Activated T-helper 1 cell treated with Interleukin-2 at 50 U/mL for 16 hours (primary cell): ENCODE results near the gene CELA2A.
"Not testable (repeated sequence)": the region's sequence is repeated elsewhere in the genome, so short reads cannot be mapped to it uniquely, and the experiment has no call there.

Source experiments
- DNase-seq: peaks from one replicate; pipeline ENCODE4 v3.0.0-alpha.2; 2020; ENCODE audit warnings: low read depth

The CELA2A gene

DNA sequence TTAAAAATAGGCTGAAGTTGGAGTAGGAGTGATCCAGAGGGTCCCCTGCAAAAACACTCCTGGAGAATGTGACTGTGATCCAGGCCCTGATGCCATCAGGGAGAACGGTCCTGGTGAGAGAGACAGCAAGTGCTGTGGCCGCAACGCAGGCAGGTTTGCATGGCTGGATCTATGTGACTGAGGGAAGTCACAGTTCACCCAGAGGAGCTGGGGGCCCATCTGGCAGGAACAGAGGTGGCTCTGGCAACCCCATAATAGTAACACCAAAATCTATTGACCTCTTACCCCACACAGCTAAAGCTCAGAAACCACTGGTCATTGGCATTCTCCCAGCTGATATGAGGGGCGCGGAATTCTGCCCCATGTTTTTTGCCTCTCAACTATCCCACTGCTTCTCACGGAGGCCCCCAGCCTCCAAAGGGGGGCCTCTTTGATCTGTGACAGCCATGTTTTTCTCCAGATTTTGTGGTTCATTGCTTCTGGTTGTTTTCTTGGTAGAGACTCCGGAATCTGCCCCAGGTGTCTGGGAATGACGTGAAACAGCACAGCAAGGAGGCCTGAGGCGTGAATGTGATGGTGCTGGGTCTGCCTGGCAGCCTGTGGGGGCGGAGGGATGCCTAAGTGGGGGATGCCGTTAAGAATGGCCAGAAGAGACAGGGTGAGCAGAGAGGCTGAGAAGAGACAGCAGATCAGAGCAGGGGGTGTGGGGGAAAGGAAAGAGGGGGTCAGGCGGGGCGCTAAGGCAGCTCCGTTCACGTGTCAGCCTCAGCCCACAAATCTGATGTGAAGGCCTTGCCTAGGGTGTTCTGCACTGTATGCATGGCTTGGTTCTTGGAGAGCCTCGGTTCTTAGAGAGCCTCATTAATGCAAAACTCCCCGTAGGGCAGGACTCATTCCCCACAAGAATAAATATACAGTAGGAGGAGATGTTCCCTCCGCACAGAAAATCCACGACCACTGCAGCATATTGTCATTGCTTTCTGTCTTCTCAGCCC, 43.9 kb downstream of the CELA2A start:
- no peak for DNase-seq

- peak; percentile 9 for DNase-seq
These were observed 44.9 kb downstream of the CELA2A start for GRCh38 chr1:15501208-15502032.

DNA sequence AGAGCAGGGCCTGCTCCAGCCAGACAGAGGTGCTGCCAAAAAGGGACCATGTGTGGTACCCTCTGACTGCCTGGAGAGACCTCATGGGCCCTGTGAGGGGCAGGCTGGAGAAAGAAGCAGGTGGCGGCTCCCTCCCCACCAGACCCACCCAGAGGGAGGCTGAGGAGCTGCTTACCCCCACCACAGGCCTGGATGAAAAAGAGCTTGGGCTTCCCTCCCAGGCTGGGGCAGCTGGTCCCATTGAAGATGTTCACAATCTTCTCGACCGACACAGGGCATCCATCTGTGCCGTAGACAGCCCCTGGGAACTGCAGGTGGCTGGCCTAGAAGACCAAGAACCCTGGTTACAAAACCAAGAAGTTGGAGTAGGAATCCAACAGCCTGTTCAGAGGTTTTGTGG, 47.9 kb downstream of the CELA2A start:
- no peak for DNase-seq

DNA sequence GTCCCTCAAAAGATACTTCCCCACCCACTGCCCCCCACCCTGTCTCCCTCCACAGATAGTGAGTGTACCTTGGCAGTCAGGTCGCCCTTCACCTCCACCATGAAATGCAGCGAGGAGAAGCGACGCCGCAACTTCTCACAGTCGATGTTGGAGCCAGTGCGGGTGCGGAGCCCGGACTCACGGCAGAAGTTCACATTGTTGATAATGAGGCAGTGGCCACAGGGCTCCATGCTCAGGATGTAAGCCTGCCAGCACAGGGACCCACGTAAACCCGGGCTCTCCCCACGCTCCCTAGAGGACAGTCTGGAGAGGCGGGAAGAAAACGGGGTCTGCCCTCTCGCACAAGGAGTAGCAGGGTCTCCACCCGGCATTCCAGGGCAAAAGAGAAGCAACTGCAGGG, 50.3 kb downstream of the CELA2A start:
- DNase-seq = no peak

DNA sequence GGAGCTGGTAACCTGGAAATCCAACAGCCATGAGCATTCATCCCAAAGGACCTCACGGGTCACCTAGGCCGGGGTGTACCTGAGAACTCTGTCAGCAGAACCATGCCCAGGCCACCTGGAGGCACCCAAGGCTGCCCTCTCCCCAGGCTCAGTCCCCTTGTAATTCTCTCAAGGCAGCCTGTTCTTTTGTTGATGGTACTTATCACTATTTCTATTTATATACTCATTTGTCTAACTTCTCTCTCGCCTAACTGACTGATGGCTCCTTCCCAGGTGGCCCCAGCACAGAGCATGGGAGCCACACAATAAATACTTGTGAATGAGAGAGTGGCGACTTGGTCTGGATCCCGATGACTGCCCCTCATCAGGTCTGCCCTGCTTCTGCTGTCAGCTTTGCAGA, 50.7 kb downstream of the CELA2A start:
- no peak for DNase-seq

DNA sequence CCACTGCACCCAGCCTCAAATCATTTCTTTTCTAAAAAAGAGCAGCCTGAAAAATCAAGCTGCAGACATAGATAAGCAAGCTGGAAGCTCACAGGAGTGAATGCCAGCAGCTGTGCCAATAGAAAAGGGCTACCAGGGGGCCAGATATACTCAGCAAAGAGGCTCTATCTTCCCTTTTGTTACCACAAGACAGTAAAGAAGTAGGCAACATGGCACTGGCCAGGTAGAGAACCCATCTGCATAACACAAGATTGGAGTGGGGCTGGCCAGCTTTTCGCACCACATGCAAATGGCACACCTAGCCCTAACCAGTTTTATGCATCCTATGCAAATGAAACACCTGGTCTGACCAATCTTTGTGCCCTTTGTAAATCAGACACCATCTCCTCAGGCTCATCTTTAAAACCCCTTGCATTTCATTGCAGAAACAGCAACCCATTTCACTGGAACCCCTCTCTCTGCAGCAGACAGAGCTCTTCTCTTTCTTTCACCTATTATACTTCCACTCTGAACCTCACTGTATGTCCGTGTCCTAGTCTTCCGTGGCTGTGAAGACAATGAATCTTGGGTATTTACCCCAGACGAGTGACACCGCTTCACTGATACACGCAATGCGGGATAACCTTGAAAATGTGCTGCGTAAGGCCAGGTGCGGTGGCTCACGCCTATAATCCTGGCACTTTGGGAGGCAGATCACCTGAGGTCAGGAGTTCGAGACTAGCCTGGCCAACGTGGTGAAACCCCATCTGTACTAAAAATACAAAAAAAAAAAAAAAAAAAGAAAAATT, 52.4 kb downstream of the CELA2A start:
- no peak for DNase-seq

DNA sequence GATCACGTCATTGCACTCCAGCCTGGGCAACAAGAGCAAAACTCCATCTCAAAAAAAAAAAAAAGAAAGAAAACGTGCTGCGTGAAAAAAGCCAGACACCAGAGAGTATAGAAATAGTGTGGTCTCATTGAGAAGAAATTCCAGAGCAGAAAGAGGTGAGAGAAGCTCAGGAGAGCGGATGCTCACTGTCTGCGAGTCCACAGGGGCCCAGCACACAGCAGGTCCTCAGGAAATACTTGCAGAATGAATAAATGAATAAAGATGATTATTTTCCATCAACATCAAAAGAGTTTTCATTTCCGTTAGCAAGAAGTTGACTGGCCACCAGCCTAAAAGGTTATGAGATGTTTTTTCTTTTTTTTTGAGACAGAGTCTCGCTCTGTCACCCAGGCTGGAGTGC, 53.1 kb downstream of the CELA2A start:
- DNase-seq = no peak

DNA sequence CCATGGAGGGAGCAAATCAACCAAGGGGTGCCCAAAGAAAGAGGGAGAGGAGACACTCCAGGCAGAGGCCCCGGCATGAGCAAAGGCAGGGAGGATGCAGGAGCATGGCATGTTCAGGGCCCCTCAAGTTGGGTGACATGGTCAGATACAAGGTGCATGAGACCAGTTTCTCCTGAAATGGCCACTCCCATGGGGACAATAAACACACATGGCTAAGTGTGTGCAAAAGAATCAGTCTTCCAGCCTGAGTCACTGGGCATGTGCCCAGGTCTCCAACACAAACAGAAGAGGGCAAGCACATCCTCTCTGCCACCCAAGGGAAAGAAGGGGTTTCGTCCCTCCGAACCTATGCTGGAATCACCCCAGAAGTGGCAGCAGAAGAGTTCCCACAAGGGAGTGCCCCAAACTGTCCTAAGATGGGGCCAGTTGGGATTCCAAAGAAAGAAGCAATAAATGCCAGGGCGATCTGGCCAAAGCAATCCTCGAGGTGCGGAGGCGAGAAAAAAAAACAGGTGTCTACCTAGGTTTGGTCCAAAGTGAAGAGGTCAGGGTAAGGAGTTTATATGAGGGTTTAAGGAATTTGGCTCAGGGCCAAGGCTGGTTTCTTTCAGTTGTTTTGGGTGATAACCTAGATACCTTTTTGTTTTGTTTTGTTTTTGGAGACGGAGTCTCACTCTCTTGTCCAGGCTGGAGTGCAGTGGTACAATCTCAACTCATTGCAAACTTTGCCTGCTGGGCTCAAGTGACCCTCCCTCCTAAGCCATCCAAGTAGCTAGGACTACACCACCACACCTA, 54.3 kb downstream of the CELA2A start:
- DNase-seq = no peak

DNA sequence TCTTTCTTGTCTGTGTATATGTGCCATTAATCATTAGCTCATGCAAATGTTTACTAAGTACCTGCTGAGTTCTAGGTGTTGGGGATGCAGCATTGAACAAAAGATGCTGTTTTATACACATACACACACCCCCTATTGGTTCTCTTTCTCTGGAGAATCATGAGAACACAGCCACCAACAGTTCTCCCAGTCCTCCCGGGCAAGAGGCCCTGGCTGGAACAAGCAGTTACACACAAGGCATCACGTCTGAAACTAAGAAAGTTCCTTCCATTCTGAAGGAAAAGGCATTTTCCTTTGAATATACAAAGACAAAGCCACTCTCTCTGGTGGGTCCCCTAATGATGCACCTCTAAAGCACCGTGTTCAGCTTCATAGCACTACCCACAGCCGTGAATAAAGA, 56.7 kb downstream of the CELA2A start:
- DNase-seq = no peak

- no peak for DNase-seq
These were observed 57.4 kb downstream of the CELA2A start for GRCh38 chr1:15513919-15514318.

GRCh38 chr1:15514557-15514956, 58.0 kb downstream of the CELA2A start:
- DNase-seq = not testable (repeated sequence)

DNA sequence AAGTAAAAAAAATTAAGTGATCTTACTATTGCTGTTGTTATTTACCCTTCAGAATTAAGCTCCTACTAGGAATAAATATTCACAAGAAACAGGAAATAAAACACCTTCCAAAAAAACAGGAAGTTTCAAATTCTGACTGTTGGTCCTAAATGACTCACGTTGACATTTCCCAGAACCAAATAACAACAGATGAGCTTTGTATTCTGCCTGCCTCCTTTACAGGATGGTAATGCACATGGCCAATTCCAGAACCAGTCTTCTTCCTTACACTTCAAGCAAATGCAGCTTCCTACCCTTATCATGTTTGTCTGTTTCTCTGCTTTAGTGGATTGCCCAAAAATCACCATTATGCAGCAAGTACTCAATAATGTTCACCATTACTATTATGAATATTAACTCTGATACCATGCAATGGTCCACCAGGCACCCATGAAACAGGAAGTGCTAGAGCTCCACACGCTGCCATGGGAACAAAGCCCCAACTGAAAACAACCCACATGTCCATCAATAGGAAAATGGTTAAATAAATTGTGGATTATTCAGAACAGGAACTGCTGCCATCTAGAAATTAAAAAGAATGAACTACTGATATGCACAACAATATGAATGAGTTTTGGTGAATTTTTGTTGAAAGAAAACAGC, 58.6 kb downstream of the CELA2A start:
- DNase-seq = no peak

- DNase-seq = no peak
These were observed 63.1 kb downstream of the CELA2A start for GRCh38 chr1:15519625-15520024.

GRCh38 chr1:15521206-15521906, 64.8 kb downstream of the CELA2A start:
- not testable (repeated sequence) for DNase-seq
